Body of pancreas (tissue), 4 donors: ENCODE results near the gene RIPK1. TPM values are rescaled to one million over a fixed set of nuclear protein-coding genes. Genes with fewer than 3 reads are reported as not detected.
A peak's percentile ranks its signal among the peaks of the same experiment; 100 is the strongest.

ENCODE experiments used
- ATAC-seq: fragments of 150-250 bp; one replicate; pipeline ENCODE4 v1.9.1; 2016
- DNase-seq, 4 donors: peaks; one replicate each; pipeline ENCODE4 v3.0.0-alpha.2; 2019
- H3K27ac ChIP-seq, 4 donors: fragments of 200-600 bp; sonication (generic); 1 replicate in 3 of 4; 2 replicates in 1 of 4; pipeline versions ENCODE4 v1.5.1 to v1.6.1; 2016 to 2019; ENCODE audit warnings: mild to moderate bottlenecking in 1 of 4, mixed read lengths in 1 of 4, moderate library complexity in 1 of 4
- H3K27me3 ChIP-seq, 2 donors: fragments of 200-600 bp; sonication (generic); one replicate each; pipeline ENCODE4 v1.6.0; 2016; ENCODE audit warnings: mild to moderate bottlenecking in 1 of 2
- H3K36me3 ChIP-seq, 2 donors: fragments of 200-600 bp; sonication (generic); replicated peaks in 1 of 2; 2 replicates each; pipeline ENCODE4 v1.5.1; 2016; ENCODE audit warnings: low read depth in 2 of 2; ENCODE audit not compliant: insufficient read depth in 1 of 2
- H3K4me1 ChIP-seq: fragments of 200-600 bp; sonication (generic); one replicate; pipeline ENCODE4 v1.6.0; 2016
- H3K4me3 ChIP-seq, 2 donors: fragments of 200-600 bp; sonication (generic); 1 replicate in 1 of 2; 2 replicates in 1 of 2; pipeline ENCODE4 v1.5.1; 2016 to 2019
- H3K9me3 ChIP-seq, 3 donors: fragments of 200-600 bp; sonication (generic); 1 replicate in 2 of 3; 2 replicates in 1 of 3; pipeline ENCODE4 v1.5.1; 2016
- POLR2A ChIP-seq, 3 donors: fragments of 450-650 bp; IDR thresholded peaks; one replicate each; pipeline ENCODE4 v1.6.1; 2016; ENCODE audit warnings: antibody characterized with exemption in 3 of 3, mild to moderate bottlenecking in 2 of 3
- WGBS, 2 donors: methylation state at CpG; one replicate each; pipeline ENCODE4 v1.1.5; 2017; 5-methylcytosine and 5-hydroxymethylcytosine counted together
- intact Hi-C: fragments of 100-400 bp; cut with DNase I; formaldehyde crosslinking; loops from one replicate; pipeline ENCODE4 v1.15.1; 2023
- total RNA-seq, 2 donors: library from RNA; depleted of rRNA; stranded (reverse); fragments of >200 nt; gene quantifications; one replicate each; pipeline ENCODE4 v1.1.0, GENCODE V29; 2016
- TF ChIP-seq, protein P1 (sequence below), 7 experiments: fragments of 450-650 bp in 4 of 7; fragments of 200-600 bp in 3 of 7; sonication (generic) in 3 of 7; IDR thresholded peaks; one replicate each; pipeline ENCODE4 v1.5.1; 2016 to 2019; ENCODE audit warnings: antibody characterized with exemption in 7 of 7

The RIPK1 gene
- total RNA-seq, 2 donors from 2014 or later, result 11.4 to 14.2 TPM

DNA sequence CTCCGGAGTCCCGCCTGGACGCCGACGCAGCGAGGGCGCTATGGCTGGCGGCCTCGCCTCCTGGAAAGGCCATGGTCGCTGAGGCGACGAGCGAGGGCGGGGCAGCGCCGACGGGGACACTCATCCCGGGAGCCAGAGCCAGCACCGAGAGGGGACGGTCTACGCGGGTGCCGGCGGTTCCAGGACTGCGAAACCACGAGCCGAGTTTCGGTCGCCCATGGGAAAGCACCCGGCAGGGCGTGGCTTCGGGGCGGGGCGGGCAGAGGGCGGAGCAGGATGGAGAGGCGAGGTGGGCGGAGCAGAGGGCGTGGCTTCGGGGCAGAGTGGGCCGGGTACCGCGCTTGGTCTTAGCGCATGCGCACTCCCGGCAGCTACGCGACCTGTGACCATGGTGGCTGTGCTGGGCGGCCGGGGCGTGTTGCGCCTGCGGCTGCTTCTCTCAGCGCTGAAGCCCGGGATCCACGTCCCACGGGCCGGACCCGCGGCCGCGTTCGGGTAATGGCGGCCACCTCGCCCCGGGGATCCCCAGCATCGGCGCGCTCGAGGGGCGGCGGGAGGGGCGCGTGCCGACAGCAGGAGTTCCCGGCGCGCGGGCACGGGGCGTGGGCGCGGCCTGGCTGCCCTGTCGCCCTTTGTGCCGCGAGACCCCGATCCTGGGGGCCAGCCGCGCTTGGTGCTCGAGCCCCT lies 50.2 kb downstream of the RIPK1 start, which contains the start of gene BPHL:
BPHL (plus strand) TSS at position 359 of the 687 bp plus-strand sequence; CDS start at position 389, 30 bp downstream.
- Histone ChIP-seq H3K36me3 (peaks cover 0 to under 1% of the 10 kb centered on the region in 2 donors), H3K9me3 (no peaks in the 10 kb centered on the region), H3K4me3 (peak within 1 kb of the TSS; percentile 69 to 77), H3K27me3 (no peaks in the 10 kb centered on the region), H3K4me1 (peaks cover 22% of the 10 kb centered on the region), H3K27ac (peak within 1 kb of the TSS; percentile 80 to 98 (median 94))
- ATAC-seq, result peak; percentile 98
- intact Hi-C loops, result no loop called here
- WGBS, 2 donors, result 1% methylated on average over 18 to 79 of the region's 89 CpGs
- peak; percentile 97 to 99 (median 99) for DNase-seq
- TF ChIP-seq, protein P1, sequence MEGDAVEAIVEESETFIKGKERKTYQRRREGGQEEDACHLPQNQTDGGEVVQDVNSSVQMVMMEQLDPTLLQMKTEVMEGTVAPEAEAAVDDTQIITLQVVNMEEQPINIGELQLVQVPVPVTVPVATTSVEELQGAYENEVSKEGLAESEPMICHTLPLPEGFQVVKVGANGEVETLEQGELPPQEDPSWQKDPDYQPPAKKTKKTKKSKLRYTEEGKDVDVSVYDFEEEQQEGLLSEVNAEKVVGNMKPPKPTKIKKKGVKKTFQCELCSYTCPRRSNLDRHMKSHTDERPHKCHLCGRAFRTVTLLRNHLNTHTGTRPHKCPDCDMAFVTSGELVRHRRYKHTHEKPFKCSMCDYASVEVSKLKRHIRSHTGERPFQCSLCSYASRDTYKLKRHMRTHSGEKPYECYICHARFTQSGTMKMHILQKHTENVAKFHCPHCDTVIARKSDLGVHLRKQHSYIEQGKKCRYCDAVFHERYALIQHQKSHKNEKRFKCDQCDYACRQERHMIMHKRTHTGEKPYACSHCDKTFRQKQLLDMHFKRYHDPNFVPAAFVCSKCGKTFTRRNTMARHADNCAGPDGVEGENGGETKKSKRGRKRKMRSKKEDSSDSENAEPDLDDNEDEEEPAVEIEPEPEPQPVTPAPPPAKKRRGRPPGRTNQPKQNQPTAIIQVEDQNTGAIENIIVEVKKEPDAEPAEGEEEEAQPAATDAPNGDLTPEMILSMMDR (IDR thresholded peaks at IDR 0.05), result peak in 1 of 7 experiments; percentile 14
- peak; percentile 83 to 86 (median 85) for TF ChIP-seq POLR2A (IDR thresholded peaks at IDR 0.05)

- intact Hi-C loops, result no loop called here
- no peaks in the 10 kb centered on the region for H3K9me3 ChIP-seq
- TF ChIP-seq, protein P1 (IDR thresholded peaks at IDR 0.05), result no peak
- H3K4me3 ChIP-seq, result peak overlapping the region; percentile 69 to 77
- peaks cover 22% of the 10 kb centered on the region for H3K4me1 ChIP-seq
- H3K27ac ChIP-seq, result peak overlapping the region; percentile 80 to 98 (median 94)
- WGBS, 2 donors, result 19 to 25% methylated on average over 17 to 19 of the region's 19 CpGs
- ATAC-seq (peak; percentile 22), DNase-seq (peak in 2 of 4 donors; percentile 20 to 33)
- H3K27me3 ChIP-seq, result no peaks in the 10 kb centered on the region
- H3K36me3 ChIP-seq, result no peaks in the 10 kb centered on the region
Measured at GRCh38 chr6:3119040-3119723, 50.9 kb downstream of the RIPK1 start.

- intact Hi-C loops, result loop anchor here (5.0 kb wide), 2 partner anchors 42 to 132 kb away; no protein-coding TSS in a partner anchor
- Histone ChIP-seq H3K4me3 (no peak overlapping the region), H3K36me3 (no peaks in the 10 kb centered on the region), H3K4me1 (peaks cover 22% of the 10 kb centered on the region), H3K27ac (no peak overlapping the region), H3K9me3 (no peaks in the 10 kb centered on the region), H3K27me3 (no peaks in the 10 kb centered on the region)
- TF ChIP-seq POLR2A (IDR thresholded peaks at IDR 0.05), result no peak
- TF ChIP-seq, protein P1 (IDR thresholded peaks at IDR 0.05), result no peak
- ATAC-seq (no peak), DNase-seq (no peak)
- 61 to 77% methylated on average over 5 of the region's 5 CpGs for WGBS, 2 donors
Measured at GRCh38 chr6:3120765-3121089, 52.4 kb downstream of the RIPK1 start.

DNA sequence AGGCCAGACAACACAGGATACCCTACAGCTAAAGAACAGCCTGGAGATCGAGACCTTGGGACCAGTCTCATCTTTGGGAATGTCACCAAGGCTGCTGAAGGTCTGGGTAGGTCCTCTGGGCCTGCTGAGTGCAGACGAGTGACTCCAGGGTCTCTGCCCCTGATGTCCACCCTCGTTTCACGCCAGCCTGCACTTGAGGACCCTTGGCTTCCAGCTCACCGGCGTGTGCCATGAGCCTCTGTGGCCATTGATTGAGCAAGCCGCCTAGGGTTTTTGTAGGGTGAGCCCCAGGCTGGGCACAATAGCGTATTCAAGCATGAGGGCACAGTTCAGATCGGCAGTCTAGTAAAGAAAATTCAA lies 54.5 kb downstream of the RIPK1 start:
- Histone ChIP-seq H3K4me1 (peaks cover 35% of the 10 kb centered on the region), H3K9me3 (no peaks in the 10 kb centered on the region), H3K36me3 (no peaks in the 10 kb centered on the region), H3K4me3 (no peak overlapping the region), H3K27me3 (no peaks in the 10 kb centered on the region), H3K27ac (no peak overlapping the region)
- no peak for DNase-seq
- 82 to 91% methylated on average over 6 to 8 of the region's 9 CpGs for WGBS, 2 donors
- ATAC-seq, result no peak
- intact Hi-C loops, result loop anchor here (5.0 kb wide), 2 partner anchors 39 to 129 kb away; no protein-coding TSS in a partner anchor
- TF ChIP-seq, protein P1 (IDR thresholded peaks at IDR 0.05), result no peak
- TF ChIP-seq POLR2A (IDR thresholded peaks at IDR 0.05), result no peak
